ENCODE results near the gene WDFY4.

GRCh38 chr10:48727866-48728265, 43.2 kb downstream of the WDFY4 start:
- no peak for TF ChIP-seq REST (IDR thresholded peaks at IDR 0.05)
- no peak for TF ChIP-seq JUN (IDR thresholded peaks at IDR 0.05)
- no peak for TF ChIP-seq CTCF (IDR thresholded peaks at IDR 0.05)
- no peak for TF ChIP-seq POLR2A (IDR thresholded peaks at IDR 0.05; ENCODE audit: low read length)
- TF ChIP-seq BCL3 (IDR thresholded peaks at IDR 0.05): no peak
- TF ChIP-seq HOXB5 (CRISPR knock-in tag; IDR thresholded peaks at IDR 0.05): no peak
- TF ChIP-seq MAX (IDR thresholded peaks at IDR 0.05): no peak
- no peak for TF ChIP-seq HDAC2 (IDR thresholded peaks at IDR 0.05)
- TF ChIP-seq HEYL (CRISPR knock-in tag; IDR thresholded peaks at IDR 0.05): no peak
